K562 (cell line): ENCODE data around the gene TNFAIP3. TPM values are rescaled to one million over a fixed set of nuclear protein-coding genes. Genes with fewer than 3 reads are reported as not detected.

Experiments used
- ARNT ChIP-seq, 2 experiments: fragments of 450-650 bp; IDR thresholded peaks; 2 replicates each; pipeline ENCODE4 v1.6.1; 2016; ENCODE audit warnings: mild to moderate bottlenecking in 1 of 2
- BACH1 ChIP-seq: fragments of 200-800 bp; sonication (Bioruptor generic); IDR thresholded peaks from 2 replicates; pipeline ENCODE4 v1.6.1; 2016; ENCODE audit warnings: missing genetic modification characterization, missing compliant biosample characterization
- CBX1 ChIP-seq: sonication (generic); IDR thresholded peaks from 2 replicates; pipeline ENCODE4 v1.6.1; 2016; ENCODE audit warnings: antibody characterized with exemption, low read depth, mild to moderate bottlenecking
- ELF1 ChIP-seq: fragments of 200-800 bp; sonication (Bioruptor generic); IDR thresholded peaks from 2 replicates; pipeline ENCODE4 v1.6.1; 2016; ENCODE audit warnings: missing genetic modification characterization, missing compliant biosample characterization
- ESRRB ChIP-seq: fragments of 250-450 bp; sonication (Bioruptor Pico); IDR thresholded peaks from 2 replicates; pipeline ENCODE4 v1.5.0; 2020; ENCODE audit warnings: mild to moderate bottlenecking, moderate library complexity, borderline replicate concordance
- KAT8 ChIP-seq: fragments of 450-650 bp; IDR thresholded peaks from 2 replicates; pipeline ENCODE4 v1.6.1; 2016; ENCODE audit warnings: low read depth, mild to moderate bottlenecking
- MEF2A ChIP-seq: IDR thresholded peaks from 2 replicates; pipeline ENCODE4 v1.6.1; 2011; ENCODE audit warnings: low read depth, mild to moderate bottlenecking, low read length, moderate library complexity; ENCODE audit not compliant: control insufficient read depth
- NR0B1 ChIP-seq: fragments of 450-650 bp; IDR thresholded peaks from one replicate; pipeline ENCODE4 v1.6.1; 2018; ENCODE audit warnings: mild to moderate bottlenecking, moderate library complexity; ENCODE audit not compliant: partially characterized antibody
- PATZ1 ChIP-seq: fragments of 250-450 bp; sonication (Bioruptor Pico); IDR thresholded peaks from 2 replicates; pipeline ENCODE4 v1.5.0; 2020; ENCODE audit warnings: mild to moderate bottlenecking, borderline replicate concordance
- TEAD2 ChIP-seq: fragments of 450-650 bp; IDR thresholded peaks from 2 replicates; pipeline ENCODE4 v1.6.1; 2016; ENCODE audit warnings: missing genetic modification characterization, control low read depth, missing compliant biosample characterization
- THAP7 ChIP-seq: fragments of 250-450 bp; sonication (Bioruptor Pico); IDR thresholded peaks from 2 replicates; pipeline ENCODE4 v1.5.0; 2021
- ZNF778 ChIP-seq: fragments of 450-650 bp; formaldehyde crosslinking; IDR thresholded peaks from 2 replicates; pipeline ENCODE4 v1.4.0; 2020; ENCODE audit warnings: mild to moderate bottlenecking, moderate library complexity
- polyA plus RNA-seq, 8 experiments: library from polyadenylated mRNA; depleted of rRNA in 4 of 8; stranded (reverse) in 5 of 8; unstranded in 3 of 8; fragments of >200 nt; fragmentation: Nextera tagmentation in 2 of 8; fragmentation: Illumina TruSeq in 1 of 8; extraction: Ambion mirVana in 2 of 8; extraction: Trizol in 1 of 8; gene quantifications; 2 replicates each; pipeline versions ENCODE4 v1.2.1 to v1.2.3, GENCODE V29; 2011 to 2014; ENCODE audit warnings: inconsistent platforms in 1 of 8, missing spikeins in 1 of 8
- total RNA-seq, 7 experiments: library from RNA; depleted of rRNA in 6 of 7; stranded (reverse); fragments of >200 nt in 6 of 7; fragmentation: Illumina TruSeq in 2 of 7; extraction: Trizol in 2 of 7; gene quantifications; 2 replicates each; pipeline versions ENCODE4 v1.2.1 to v1.2.3, GENCODE V29; 2011 to 2021; ENCODE audit warnings: low replicate concordance in 1 of 7
- TF ChIP-seq, protein P1 (sequence below): fragments of 250-450 bp; sonication (Bioruptor Pico); IDR thresholded peaks from 2 replicates; pipeline ENCODE4 v1.8.0; 2021; ENCODE audit warnings: moderate library complexity, mild to moderate bottlenecking, inconsistent platforms
- TF ChIP-seq, protein P2 (sequence below), 3 experiments: fragments of 200-800 bp in 1 of 3; fragments of 250-450 bp in 1 of 3; fragments of 450-650 bp in 1 of 3; sonication (Bioruptor Pico) in 1 of 3; sonication (Bioruptor generic) in 1 of 3; formaldehyde crosslinking in 1 of 3; IDR thresholded peaks; 2 replicates each; pipeline versions ENCODE4 v1.6.1 to v1.8.0; 2016 to 2022; ENCODE audit warnings: mild to moderate bottlenecking in 2 of 3, missing genetic modification characterization in 2 of 3, missing compliant biosample characterization in 1 of 3, moderate library complexity in 1 of 3
- TF ChIP-seq, protein P3 (sequence below): fragments of 450-650 bp; formaldehyde crosslinking; IDR thresholded peaks from 2 replicates; pipeline ENCODE4 v1.4.0; 2020; ENCODE audit warnings: mild to moderate bottlenecking, moderate library complexity

The TNFAIP3 gene
- total and polyA plus RNA-seq, 9 of the 15 experiments (the other 6 are each of a cell fraction or from before 2014, with no cell fraction given): 0.79 to 17.0 (median 6.4) TPM

GRCh38 chr6:137919837-137920730 is 53.0 kb downstream of the TNFAIP3 start (continued):
- TF ChIP-seq KAT8: no peak
- TF ChIP-seq, protein P1, sequence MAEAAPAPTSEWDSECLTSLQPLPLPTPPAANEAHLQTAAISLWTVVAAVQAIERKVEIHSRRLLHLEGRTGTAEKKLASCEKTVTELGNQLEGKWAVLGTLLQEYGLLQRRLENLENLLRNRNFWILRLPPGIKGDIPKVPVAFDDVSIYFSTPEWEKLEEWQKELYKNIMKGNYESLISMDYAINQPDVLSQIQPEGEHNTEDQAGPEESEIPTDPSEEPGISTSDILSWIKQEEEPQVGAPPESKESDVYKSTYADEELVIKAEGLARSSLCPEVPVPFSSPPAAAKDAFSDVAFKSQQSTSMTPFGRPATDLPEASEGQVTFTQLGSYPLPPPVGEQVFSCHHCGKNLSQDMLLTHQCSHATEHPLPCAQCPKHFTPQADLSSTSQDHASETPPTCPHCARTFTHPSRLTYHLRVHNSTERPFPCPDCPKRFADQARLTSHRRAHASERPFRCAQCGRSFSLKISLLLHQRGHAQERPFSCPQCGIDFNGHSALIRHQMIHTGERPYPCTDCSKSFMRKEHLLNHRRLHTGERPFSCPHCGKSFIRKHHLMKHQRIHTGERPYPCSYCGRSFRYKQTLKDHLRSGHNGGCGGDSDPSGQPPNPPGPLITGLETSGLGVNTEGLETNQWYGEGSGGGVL (CRISPR knock-in tag): no peak
- TF ChIP-seq TEAD2 (tag): no peak
- TF ChIP-seq ESRRB (CRISPR knock-in tag): no peak
- no peak for TF ChIP-seq PATZ1 (CRISPR knock-in tag)
- no peak for TF ChIP-seq ARNT (IDR thresholded peaks at IDR 0.05)
- TF ChIP-seq THAP7 (CRISPR knock-in tag): no peak
- no peak for TF ChIP-seq CBX1
- TF ChIP-seq, protein P2, sequence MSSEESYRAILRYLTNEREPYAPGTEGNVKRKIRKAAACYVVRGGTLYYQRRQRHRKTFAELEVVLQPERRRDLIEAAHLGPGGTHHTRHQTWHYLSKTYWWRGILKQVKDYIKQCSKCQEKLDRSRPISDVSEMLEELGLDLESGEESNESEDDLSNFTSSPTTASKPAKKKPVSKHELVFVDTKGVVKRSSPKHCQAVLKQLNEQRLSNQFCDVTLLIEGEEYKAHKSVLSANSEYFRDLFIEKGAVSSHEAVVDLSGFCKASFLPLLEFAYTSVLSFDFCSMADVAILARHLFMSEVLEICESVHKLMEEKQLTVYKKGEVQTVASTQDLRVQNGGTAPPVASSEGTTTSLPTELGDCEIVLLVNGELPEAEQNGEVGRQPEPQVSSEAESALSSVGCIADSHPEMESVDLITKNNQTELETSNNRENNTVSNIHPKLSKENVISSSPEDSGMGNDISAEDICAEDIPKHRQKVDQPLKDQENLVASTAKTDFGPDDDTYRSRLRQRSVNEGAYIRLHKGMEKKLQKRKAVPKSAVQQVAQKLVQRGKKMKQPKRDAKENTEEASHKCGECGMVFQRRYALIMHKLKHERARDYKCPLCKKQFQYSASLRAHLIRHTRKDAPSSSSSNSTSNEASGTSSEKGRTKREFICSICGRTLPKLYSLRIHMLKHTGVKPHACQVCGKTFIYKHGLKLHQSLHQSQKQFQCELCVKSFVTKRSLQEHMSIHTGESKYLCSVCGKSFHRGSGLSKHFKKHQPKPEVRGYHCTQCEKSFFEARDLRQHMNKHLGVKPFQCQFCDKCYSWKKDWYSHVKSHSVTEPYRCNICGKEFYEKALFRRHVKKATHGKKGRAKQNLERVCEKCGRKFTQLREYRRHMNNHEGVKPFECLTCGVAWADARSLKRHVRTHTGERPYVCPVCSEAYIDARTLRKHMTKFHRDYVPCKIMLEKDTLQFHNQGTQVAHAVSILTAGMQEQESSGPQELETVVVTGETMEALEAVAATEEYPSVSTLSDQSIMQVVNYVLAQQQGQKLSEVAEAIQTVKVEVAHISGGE (CRISPR knock-in tag; IDR thresholded peaks at IDR 0.05): no peak
- TF ChIP-seq, protein P3, sequence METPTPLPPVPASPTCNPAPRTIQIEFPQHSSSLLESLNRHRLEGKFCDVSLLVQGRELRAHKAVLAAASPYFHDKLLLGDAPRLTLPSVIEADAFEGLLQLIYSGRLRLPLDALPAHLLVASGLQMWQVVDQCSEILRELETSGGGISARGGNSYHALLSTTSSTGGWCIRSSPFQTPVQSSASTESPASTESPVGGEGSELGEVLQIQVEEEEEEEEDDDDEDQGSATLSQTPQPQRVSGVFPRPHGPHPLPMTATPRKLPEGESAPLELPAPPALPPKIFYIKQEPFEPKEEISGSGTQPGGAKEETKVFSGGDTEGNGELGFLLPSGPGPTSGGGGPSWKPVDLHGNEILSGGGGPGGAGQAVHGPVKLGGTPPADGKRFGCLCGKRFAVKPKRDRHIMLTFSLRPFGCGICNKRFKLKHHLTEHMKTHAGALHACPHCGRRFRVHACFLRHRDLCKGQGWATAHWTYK (CRISPR knock-in tag): no peak
- no peak for TF ChIP-seq NR0B1
- TF ChIP-seq MEF2A: no peak
- no peak for TF ChIP-seq ELF1 (tag)
- TF ChIP-seq ZNF778 (CRISPR knock-in tag): no peak
- TF ChIP-seq BACH1 (tag): no peak
